ENCODE data around the gene LCN1. TPM values are rescaled to one million over a fixed set of nuclear protein-coding genes. Genes with fewer than 3 reads are reported as not detected.

The LCN1 gene
- total RNA-seq, 1 donor, result not detected

GRCh38 chr9:135552698-135553171 is 31.5 kb downstream of the LCN1 start:
- TF ChIP-seq CTCF (IDR thresholded peaks at IDR 0.05; ENCODE audit: insufficient read depth, low read length), result no peak
- no peak overlapping the region for H3K4me3 ChIP-seq (ENCODE audit: low read depth, low read length)
- no peak for DNase-seq (ENCODE audit: low read depth)

- no peak overlapping the region for H3K4me3 ChIP-seq (ENCODE audit: low read depth, low read length)
- no peak for TF ChIP-seq CTCF (IDR thresholded peaks at IDR 0.05; ENCODE audit: insufficient read depth, low read length)
- no peak for DNase-seq (ENCODE audit: low read depth)
These were observed 33.5 kb downstream of the LCN1 start for GRCh38 chr9:135554718-135555117.

GRCh38 chr9:135555203-135555602 is 34.0 kb downstream of the LCN1 start:
- H3K4me3 ChIP-seq (ENCODE audit: low read depth, low read length), result no peak overlapping the region
- TF ChIP-seq CTCF (IDR thresholded peaks at IDR 0.05; ENCODE audit: insufficient read depth, low read length), result no peak
- DNase-seq (ENCODE audit: low read depth), result no peak

- no peak for DNase-seq (ENCODE audit: low read depth)
These were observed 34.7 kb downstream of the LCN1 start for GRCh38 chr9:135555910-135556309.

GRCh38 chr9:135559606-135560005 is 38.4 kb downstream of the LCN1 start:
- DNase-seq (ENCODE audit: low read depth), result no peak
- no peak for TF ChIP-seq CTCF (IDR thresholded peaks at IDR 0.05; ENCODE audit: insufficient read depth, low read length)
- no peak overlapping the region for H3K4me3 ChIP-seq (ENCODE audit: low read depth, low read length)

More at GRCh38 chr9:135555910-135556309, 34.7 kb downstream of the LCN1 start:
- no peak for TF ChIP-seq CTCF (IDR thresholded peaks at IDR 0.05; ENCODE audit: insufficient read depth, low read length)
- H3K4me3 ChIP-seq (ENCODE audit: low read depth, low read length), result no peak overlapping the region

GRCh38 chr9:135561391-135562234 is 40.4 kb downstream of the LCN1 start, which contains the start of gene PAEP:
Gene PAEP (plus strand): TSS chr9:135561756.
- DNase-seq (ENCODE audit: low read depth), result no peak
- H3K4me3 ChIP-seq (ENCODE audit: low read depth, low read length), result no peak within 1 kb of the TSS
- TF ChIP-seq CTCF (IDR thresholded peaks at IDR 0.05; ENCODE audit: insufficient read depth, low read length), result no peak
